ENCODE results near the gene FHOD3.

FHOD3 gene

DNA sequence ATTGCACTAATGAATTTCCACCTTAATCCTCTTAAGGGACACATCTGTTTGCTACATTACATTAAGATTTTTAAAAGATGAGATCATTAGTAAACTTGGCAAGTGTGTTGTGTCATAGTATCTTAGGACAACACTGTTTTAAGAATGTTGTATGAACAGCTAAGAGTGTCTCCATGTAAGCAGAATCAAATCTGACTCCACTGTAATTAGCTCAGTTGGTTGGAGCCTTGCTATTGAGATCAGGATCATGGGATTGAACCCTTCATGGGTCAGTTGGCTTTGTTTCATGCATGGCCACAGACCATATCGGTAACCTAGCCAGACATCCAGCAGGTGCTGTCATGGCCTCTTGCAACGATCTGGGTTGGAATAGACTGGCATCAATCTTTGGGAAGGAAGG lies 5.2 kb downstream of the FHOD3 start:
- Histone ChIP-seq H3K9me3 (replicated peaks; ENCODE audit: insufficient read depth, low read length) (no peaks in the 10 kb centered on the region), H3K4me1 (ENCODE audit: low read length) (no peaks in the 10 kb centered on the region), H2AFZ (ENCODE audit: low read length) (no peak overlapping the region), H3K4me2 (ENCODE audit: low read depth, low read length) (no peak overlapping the region), H3K27ac (ENCODE audit: low read length) (no peak overlapping the region), H3K79me2 (ENCODE audit: low read length) (no peaks in the 10 kb centered on the region), H3K27me3 (replicated peaks; ENCODE audit: insufficient read depth, low read length) (no peaks in the 10 kb centered on the region), H4K20me1 (ENCODE audit: insufficient read depth, low read length) (no peaks in the 10 kb centered on the region), H3K9ac (ENCODE audit: low read length) (no peak overlapping the region), H3K36me3 (replicated peaks; ENCODE audit: insufficient read depth, low read length) (no peaks in the 10 kb centered on the region), H3K4me3 (ENCODE audit: low read length) (no peak overlapping the region), H3F3A (ENCODE audit: insufficient read depth, low read length) (no peaks in the 10 kb centered on the region), H3K9me2 (replicated peaks; ENCODE audit: insufficient read depth, low read length) (no peaks in the 10 kb centered on the region)
- TF ChIP-seq EZH2 (optimal IDR thresholded peaks at IDR 0.05; ENCODE audit: low read depth, low read length) (no peak), EZH2phosphoT487 (IDR thresholded peaks at IDR 0.05; ENCODE audit: low read length) (no peak)
- TF ChIP-seq, protein P1, sequence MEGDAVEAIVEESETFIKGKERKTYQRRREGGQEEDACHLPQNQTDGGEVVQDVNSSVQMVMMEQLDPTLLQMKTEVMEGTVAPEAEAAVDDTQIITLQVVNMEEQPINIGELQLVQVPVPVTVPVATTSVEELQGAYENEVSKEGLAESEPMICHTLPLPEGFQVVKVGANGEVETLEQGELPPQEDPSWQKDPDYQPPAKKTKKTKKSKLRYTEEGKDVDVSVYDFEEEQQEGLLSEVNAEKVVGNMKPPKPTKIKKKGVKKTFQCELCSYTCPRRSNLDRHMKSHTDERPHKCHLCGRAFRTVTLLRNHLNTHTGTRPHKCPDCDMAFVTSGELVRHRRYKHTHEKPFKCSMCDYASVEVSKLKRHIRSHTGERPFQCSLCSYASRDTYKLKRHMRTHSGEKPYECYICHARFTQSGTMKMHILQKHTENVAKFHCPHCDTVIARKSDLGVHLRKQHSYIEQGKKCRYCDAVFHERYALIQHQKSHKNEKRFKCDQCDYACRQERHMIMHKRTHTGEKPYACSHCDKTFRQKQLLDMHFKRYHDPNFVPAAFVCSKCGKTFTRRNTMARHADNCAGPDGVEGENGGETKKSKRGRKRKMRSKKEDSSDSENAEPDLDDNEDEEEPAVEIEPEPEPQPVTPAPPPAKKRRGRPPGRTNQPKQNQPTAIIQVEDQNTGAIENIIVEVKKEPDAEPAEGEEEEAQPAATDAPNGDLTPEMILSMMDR (IDR thresholded peaks at IDR 0.05; ENCODE audit: low read length): no peak
- DNase-seq: no peak

DNA sequence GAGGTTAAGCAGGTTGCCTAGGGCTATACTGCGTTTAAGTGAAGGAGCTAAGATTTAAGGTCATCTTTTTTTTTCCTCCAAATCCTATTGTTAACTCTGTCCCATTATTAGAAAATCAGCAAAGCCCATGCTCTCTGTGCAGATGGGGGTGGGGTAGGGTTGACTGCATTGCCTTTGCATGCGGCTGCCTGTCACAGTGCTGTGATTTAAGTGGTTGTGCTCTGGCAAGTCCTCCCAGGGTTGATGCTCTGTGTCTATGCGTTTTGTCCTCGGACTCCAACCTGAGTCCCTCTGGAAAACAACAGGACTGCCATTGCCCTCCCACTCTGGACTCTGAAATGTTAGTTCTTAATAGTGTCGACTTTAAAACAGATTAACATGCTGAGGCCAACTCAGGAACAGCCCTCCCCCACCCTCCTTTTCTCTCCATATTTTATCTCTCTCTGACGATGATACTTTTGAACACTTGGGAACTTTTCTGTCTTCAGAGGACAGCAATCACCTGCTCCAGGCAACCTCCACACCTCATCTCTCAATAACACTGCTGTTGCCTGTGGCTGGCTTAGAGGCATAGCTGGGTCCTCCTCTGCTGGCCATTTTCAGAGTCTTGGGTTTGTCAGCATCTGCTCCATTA lies 5.8 kb downstream of the FHOD3 start:
- no peak overlapping the region for H3K4me3 ChIP-seq (ENCODE audit: low read length)
- H3K79me2 ChIP-seq (ENCODE audit: low read length): no peaks in the 10 kb centered on the region
- no peaks in the 10 kb centered on the region for H3K9me3 ChIP-seq (replicated peaks; ENCODE audit: insufficient read depth, low read length)
- no peak overlapping the region for H3K27ac ChIP-seq (ENCODE audit: low read length)
- H3K4me2 ChIP-seq (ENCODE audit: low read depth, low read length): no peak overlapping the region
- H3K4me1 ChIP-seq (ENCODE audit: low read length): no peaks in the 10 kb centered on the region
- H3K9ac ChIP-seq (ENCODE audit: low read length): no peak overlapping the region
- no peaks in the 10 kb centered on the region for H3F3A ChIP-seq (ENCODE audit: insufficient read depth, low read length)
- no peaks in the 10 kb centered on the region for H3K27me3 ChIP-seq (replicated peaks; ENCODE audit: insufficient read depth, low read length)
- TF ChIP-seq EZH2 (optimal IDR thresholded peaks at IDR 0.05; ENCODE audit: low read depth, low read length): no peak
- TF ChIP-seq, protein P1 (IDR thresholded peaks at IDR 0.05; ENCODE audit: low read length): no peak
- no peak for TF ChIP-seq EZH2phosphoT487 (IDR thresholded peaks at IDR 0.05; ENCODE audit: low read length)
- H4K20me1 ChIP-seq (ENCODE audit: insufficient read depth, low read length): no peaks in the 10 kb centered on the region
- DNase-seq: no peak
- H2AFZ ChIP-seq (ENCODE audit: low read length): no peak overlapping the region
- no peaks in the 10 kb centered on the region for H3K9me2 ChIP-seq (replicated peaks; ENCODE audit: insufficient read depth, low read length)
- no peaks in the 10 kb centered on the region for H3K36me3 ChIP-seq (replicated peaks; ENCODE audit: insufficient read depth, low read length)

DNA sequence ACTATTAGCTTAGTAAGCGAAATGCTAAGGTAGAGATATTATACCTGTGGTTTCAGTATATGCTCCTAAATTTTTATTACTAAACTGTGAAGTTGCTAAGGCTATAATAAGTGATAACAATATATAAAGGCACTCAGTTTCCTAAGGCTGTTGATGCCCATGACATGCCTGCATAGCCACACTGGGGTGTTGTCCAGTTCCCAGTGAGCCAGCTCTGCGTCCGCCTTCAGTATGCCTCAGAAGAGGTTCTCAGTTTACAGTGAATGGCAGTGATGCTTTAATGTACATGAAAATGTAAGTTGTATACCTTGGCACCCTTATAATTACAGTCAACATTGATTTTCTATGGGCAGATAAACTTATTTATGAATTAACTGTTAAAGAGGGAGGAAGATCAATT lies 7.2 kb downstream of the FHOD3 start:
- Histone ChIP-seq H3K9me3 (replicated peaks; ENCODE audit: insufficient read depth, low read length) (no peaks in the 10 kb centered on the region), H3K9ac (ENCODE audit: low read length) (no peak overlapping the region), H3K4me3 (ENCODE audit: low read length) (no peak overlapping the region), H3K27me3 (replicated peaks; ENCODE audit: insufficient read depth, low read length) (no peaks in the 10 kb centered on the region), H4K20me1 (ENCODE audit: insufficient read depth, low read length) (no peaks in the 10 kb centered on the region), H2AFZ (ENCODE audit: low read length) (no peak overlapping the region), H3K4me2 (ENCODE audit: low read depth, low read length) (no peak overlapping the region), H3K79me2 (ENCODE audit: low read length) (no peaks in the 10 kb centered on the region), H3K9me2 (replicated peaks; ENCODE audit: insufficient read depth, low read length) (no peaks in the 10 kb centered on the region), H3K36me3 (replicated peaks; ENCODE audit: insufficient read depth, low read length) (no peaks in the 10 kb centered on the region), H3F3A (ENCODE audit: insufficient read depth, low read length) (no peaks in the 10 kb centered on the region), H3K27ac (ENCODE audit: low read length) (no peak overlapping the region), H3K4me1 (ENCODE audit: low read length) (no peaks in the 10 kb centered on the region)
- no peak for DNase-seq
- TF ChIP-seq, protein P1 (IDR thresholded peaks at IDR 0.05; ENCODE audit: low read length): no peak
- TF ChIP-seq EZH2 (optimal IDR thresholded peaks at IDR 0.05; ENCODE audit: low read depth, low read length) (no peak), EZH2phosphoT487 (IDR thresholded peaks at IDR 0.05; ENCODE audit: low read length) (no peak)

Data from MM.1S (cell line).